Small intestine (tissue), 7 donors: Measurements from ENCODE around the gene FAF1. TPM values are rescaled to one million over a fixed set of nuclear protein-coding genes. Genes with fewer than 3 reads are reported as not detected.
"Not testable (repeated sequence)": the region's sequence is repeated elsewhere in the genome, so short reads cannot be mapped to it uniquely, and the experiment has no call there.

Experiments used
- DNase-seq, 2 donors: peaks; one replicate each; pipeline versions ENCODE4 v3.0.0 to v3.0.0-alpha.2; 2013
- FAIRE-seq: peaks from 2 replicates; lab custom pipeline; 2012; peaks lifted over from hg19 to GRCh38; lab: Jason Lieb, UNC
- H3K27ac ChIP-seq, 3 donors: one replicate each; pipeline ENCODE4 v1.5.1; 2013; ENCODE audit warnings: low read length in 2 of 3, mild to moderate bottlenecking in 2 of 3, control low read depth in 1 of 3, inconsistent platforms in 1 of 3, low read depth in 1 of 3, moderate library complexity in 1 of 3
- H3K27me3 ChIP-seq, 3 donors: one replicate each; pipeline ENCODE4 v1.6.1; 2013; ENCODE audit warnings: low read length in 3 of 3, inconsistent platforms in 1 of 3; ENCODE audit not compliant: control insufficient read depth in 3 of 3, insufficient read depth in 3 of 3
- H3K36me3 ChIP-seq, 3 donors: one replicate each; pipeline ENCODE4 v1.6.1; 2013; ENCODE audit warnings: low read length in 3 of 3, inconsistent platforms in 1 of 3, low read depth in 1 of 3, mild to moderate bottlenecking in 1 of 3, moderate library complexity in 1 of 3; ENCODE audit not compliant: control insufficient read depth in 3 of 3, insufficient read depth in 2 of 3
- H3K4me1 ChIP-seq, 3 donors: one replicate each; pipeline ENCODE4 v1.6.1; 2013; ENCODE audit warnings: low read length in 2 of 3, inconsistent platforms in 1 of 3, low read depth in 1 of 3, mild to moderate bottlenecking in 1 of 3, moderate library complexity in 1 of 3; ENCODE audit not compliant: control insufficient read depth in 3 of 3, insufficient read depth in 2 of 3
- H3K4me3 ChIP-seq, 3 donors: one replicate each; pipeline ENCODE4 v1.5.1; 2013; ENCODE audit warnings: low read length in 3 of 3, control low read depth in 1 of 3, inconsistent platforms in 1 of 3, low read depth in 1 of 3, mild to moderate bottlenecking in 1 of 3, moderate library complexity in 1 of 3
- H3K9me3 ChIP-seq, 2 donors: one replicate each; pipeline ENCODE4 v1.6.1; 2013; ENCODE audit warnings: low read depth in 1 of 2, low read length in 1 of 2; ENCODE audit not compliant: control insufficient read depth in 2 of 2, insufficient read depth in 1 of 2
- WGBS, 3 donors: extraction: QIAGEN DNeasy Blood & Tissue Kit; methylation state at CpG; one replicate each; pipeline ENCODE4 v1.1.7; 2013; 5-methylcytosine and 5-hydroxymethylcytosine counted together
- polyA plus RNA-seq, 4 donors: library from polyadenylated mRNA; stranded (reverse) in 3 of 4; unstranded in 1 of 4; fragments of 200-250 nt in 3 of 4; fragments of 120-200 nt in 1 of 4; gene quantifications; one replicate each; pipeline versions ENCODE4 v1.2.1 to v1.2.3, GENCODE V29; 2013
- donor health status: healthy with polysubstance abuse.
- donor health status: control.
- donor health status: control.
- donor health status: Bipolar disorder and iron deficiency.
- donor health status: healthy.

FAF1 gene
- polyA plus RNA-seq, 4 donors = 19.5 to 46.3 (median 32.5) TPM

DNA sequence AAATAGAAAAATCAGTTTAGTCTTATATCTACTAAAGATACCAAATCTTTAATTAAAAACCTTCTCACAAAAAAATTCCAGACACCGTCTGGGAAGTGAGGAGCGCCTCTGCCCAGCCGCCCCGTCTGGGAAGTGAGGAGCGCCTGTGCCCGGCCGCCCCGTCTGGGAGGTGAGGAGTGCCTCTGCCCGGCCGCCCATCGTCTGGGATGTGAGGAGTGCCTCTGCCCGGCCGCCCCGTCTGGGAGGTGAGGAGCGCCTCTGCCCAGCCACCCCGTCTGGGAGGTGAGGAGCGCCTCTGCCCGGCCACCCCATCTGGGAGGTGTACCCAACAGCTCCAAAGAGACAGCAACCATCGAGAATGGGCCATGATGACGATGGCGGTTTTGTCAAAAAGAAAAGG, 133.3 kb downstream of the FAF1 start:
- DNase-seq, H3K4me3 ChIP-seq, H3K27me3 ChIP-seq, FAIRE-seq, H3K27ac ChIP-seq, H3K36me3 ChIP-seq, H3K4me1 ChIP-seq: not testable (repeated sequence)
- 95 to 99% (median 98%) methylated on average over 18 to 21 of the region's 21 CpGs for WGBS, 3 donors
- H3K9me3 ChIP-seq = peaks cover 0 to 10% of the 10 kb centered on the region in 2 donors

DNA sequence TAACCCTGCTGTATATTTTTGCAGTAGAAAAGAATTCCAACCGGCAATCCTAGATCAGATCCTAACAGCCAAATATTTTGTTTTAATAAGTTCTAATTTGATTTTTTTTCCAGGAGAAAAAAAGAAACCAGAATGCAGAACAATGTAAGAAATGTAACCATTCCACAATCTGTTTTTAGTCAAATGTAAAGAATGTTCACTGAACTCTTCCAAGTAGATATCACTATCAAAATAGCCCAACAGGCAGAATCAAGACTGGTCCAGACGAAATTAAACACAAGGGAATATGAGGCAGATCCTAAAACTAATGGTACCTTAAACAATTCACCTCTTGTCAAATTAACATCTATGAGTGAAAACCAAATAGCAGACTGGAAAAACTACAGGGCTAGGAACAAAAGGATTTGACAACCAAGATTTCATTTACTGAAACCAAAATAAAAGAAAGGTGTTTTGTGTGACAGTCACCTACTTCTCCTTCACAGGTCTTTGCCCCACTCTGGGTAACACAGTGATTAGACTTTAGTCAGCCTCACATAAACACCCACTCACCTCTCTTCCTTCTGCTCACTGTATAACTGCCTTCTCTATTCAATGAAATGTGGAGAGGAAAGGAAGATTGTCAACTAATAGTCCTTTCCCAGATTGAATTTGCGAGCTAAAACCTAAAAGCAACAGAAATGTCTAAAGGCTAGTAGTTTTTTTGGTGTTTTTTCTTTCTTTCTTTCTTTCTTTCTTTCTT, 137.9 kb downstream of the FAF1 start:
- WGBS, 3 donors = 89 to 93% (median 91%) methylated on average over 3 of the region's 3 CpGs
- DNase-seq = peak; percentile 5 to 10
- no peaks in the 10 kb centered on the region for H3K36me3 ChIP-seq

DNA sequence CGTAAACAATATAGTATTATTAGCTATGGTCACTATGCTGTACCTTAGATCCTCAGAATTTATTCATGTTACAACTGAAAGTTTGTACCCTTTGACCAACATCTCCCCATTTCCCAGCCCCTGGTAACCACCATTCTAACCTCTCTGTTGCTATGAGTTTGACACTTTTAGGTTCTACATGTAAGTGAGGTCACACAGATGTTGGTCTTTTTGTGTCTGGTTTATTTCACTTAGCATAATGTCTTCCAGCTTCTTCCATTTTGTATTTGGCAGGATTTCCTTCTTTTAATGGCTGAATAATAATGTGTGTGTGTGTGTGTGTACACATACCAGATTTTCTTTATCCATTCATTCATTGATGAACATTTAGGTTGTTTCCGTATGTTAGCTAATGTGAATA, 139.5 kb downstream of the FAF1 start:
- H3K27me3 ChIP-seq = no peaks in the 10 kb centered on the region
- H3K4me3 ChIP-seq = no peak overlapping the region
- no peak overlapping the region for H3K27ac ChIP-seq
- H3K4me1 ChIP-seq = no peaks in the 10 kb centered on the region
- no peak for FAIRE-seq
- WGBS, 3 donors = 90 to 97% (median 94%) methylated on average over 2 of the region's 2 CpGs
- no peak for DNase-seq
- no peaks in the 10 kb centered on the region for H3K9me3 ChIP-seq
- H3K36me3 ChIP-seq = no peaks in the 10 kb centered on the region

More for the DNA sequence above, 137.9 kb downstream of the FAF1 start:
- H3K9me3 ChIP-seq = peaks cover 0 to 8% of the 10 kb centered on the region in 2 donors
- FAIRE-seq = no peak
- no peaks in the 10 kb centered on the region for H3K4me1 ChIP-seq
- H3K4me3 ChIP-seq = no peak overlapping the region
- H3K27me3 ChIP-seq = no peaks in the 10 kb centered on the region
- H3K27ac ChIP-seq = no peak overlapping the region

DNA sequence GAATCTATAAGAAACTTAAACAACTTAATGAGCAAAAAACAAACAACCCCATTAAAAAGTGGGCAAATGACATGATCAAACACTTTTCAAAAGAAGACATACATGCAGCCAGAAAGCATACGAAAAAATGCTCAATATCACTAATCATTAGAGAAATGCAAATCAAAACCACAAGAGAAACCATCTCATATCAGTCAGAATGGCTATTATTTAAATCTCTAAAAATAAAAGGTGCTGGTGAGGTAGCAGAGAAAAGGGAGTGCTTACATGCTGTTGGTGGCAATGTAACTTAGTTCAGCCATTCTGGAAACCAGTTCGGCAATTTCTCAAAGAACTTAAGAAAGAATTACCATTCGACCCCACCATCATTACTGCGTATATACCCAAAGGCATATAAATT, 147.7 kb downstream of the FAF1 start:
- no peaks in the 10 kb centered on the region for H3K4me1 ChIP-seq

DNA sequence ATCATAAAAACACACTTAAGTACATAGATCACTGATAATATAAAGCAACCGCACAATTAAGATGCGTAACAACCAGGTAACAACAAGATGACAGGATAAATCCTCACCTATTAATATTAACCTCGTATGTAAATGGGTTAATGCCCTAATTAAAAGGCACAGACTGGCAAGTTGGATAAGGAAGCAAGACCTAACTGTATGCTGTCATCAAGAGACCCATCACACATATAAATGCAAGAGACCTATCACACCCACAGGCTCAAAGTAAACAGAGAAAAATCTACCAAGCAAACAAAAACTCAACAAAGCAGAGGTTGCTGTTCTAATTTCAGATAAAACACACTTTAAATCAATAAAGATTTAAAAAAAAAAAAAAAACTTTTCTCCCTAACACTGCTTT, 151.8 kb downstream of the FAF1 start:
- Histone ChIP-seq H3K4me3 (no peak overlapping the region), H3K36me3 (peaks cover 0 to 6% (median 0%) of the 10 kb centered on the region in 3 donors), H3K27me3 (no peaks in the 10 kb centered on the region), H3K27ac (no peak overlapping the region), H3K4me1 (no peaks in the 10 kb centered on the region), H3K9me3 (peaks cover 0 to 11% of the 10 kb centered on the region in 2 donors)
- no peak for DNase-seq
- 95% methylated on average over 3 of the region's 3 CpGs for WGBS, 3 donors
- FAIRE-seq = no peak

More for the DNA sequence above, 147.7 kb downstream of the FAF1 start:
- Histone ChIP-seq H3K4me3 (no peak overlapping the region), H3K27me3 (no peaks in the 10 kb centered on the region), H3K9me3 (peaks cover 0 to 11% of the 10 kb centered on the region in 2 donors), H3K27ac (no peak overlapping the region), H3K36me3 (peaks cover 0 to 3% (median 0%) of the 10 kb centered on the region in 3 donors)
- DNase-seq (no peak), FAIRE-seq (no peak)
- WGBS, 3 donors = 91 to 95% (median 93%) methylated on average over 4 of the region's 4 CpGs

DNA sequence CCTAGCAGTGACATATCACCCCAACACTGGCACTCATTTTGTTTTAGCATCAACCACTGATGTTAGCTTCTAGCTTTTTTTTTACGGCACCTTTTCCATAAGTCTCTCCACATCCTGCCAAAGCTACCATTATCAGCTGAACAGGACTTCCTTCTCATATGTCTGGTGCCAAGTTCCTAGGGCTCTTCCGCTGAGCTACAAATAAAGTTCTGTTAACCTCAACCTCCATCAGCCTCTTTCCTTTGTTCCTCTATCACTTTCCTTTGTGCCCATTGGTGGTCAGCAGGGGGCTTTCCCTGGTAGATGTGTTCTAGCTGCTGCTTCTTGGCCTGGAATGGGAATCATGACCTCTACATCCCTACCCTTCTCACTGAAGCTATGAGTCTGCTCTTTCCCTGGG, 163.8 kb downstream of the FAF1 start:
- Histone ChIP-seq H3K27ac (no peak overlapping the region), H3K4me3 (no peak overlapping the region), H3K27me3 (no peaks in the 10 kb centered on the region), H3K36me3 (no peaks in the 10 kb centered on the region), H3K4me1 (no peaks in the 10 kb centered on the region), H3K9me3 (no peaks in the 10 kb centered on the region)
- no peak for DNase-seq
- no peak for FAIRE-seq
- WGBS, 3 donors = 88 to 98% (median 91%) methylated on average over 2 of the region's 2 CpGs

DNA sequence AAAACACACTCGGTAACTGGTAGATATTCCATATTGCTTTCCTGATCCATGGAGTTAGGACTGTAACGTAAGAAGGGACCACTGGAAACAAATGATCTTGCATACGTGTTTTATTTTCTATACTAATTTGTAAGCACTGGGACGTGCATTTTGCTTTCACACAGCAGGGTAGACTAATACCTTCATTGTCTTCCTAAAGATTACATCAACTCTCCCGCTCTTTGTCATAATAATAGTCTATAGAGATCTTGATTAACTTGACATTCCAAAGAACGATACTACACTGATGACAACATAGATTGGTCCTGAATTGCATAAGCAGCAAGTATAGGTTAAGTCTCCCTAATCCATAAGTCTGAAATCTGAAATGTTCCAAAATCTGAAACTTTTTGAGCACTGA, 166.5 kb downstream of the FAF1 start:
- H3K36me3 ChIP-seq = no peaks in the 10 kb centered on the region
- no peak overlapping the region for H3K27ac ChIP-seq
- DNase-seq (no peak), FAIRE-seq (no peak)
- H3K27me3 ChIP-seq = no peaks in the 10 kb centered on the region
- H3K4me1 ChIP-seq = no peaks in the 10 kb centered on the region
- H3K9me3 ChIP-seq = no peaks in the 10 kb centered on the region
- H3K4me3 ChIP-seq = no peak overlapping the region
- 95 to 97% (median 96%) methylated on average over 6 of the region's 6 CpGs for WGBS, 3 donors

DNA sequence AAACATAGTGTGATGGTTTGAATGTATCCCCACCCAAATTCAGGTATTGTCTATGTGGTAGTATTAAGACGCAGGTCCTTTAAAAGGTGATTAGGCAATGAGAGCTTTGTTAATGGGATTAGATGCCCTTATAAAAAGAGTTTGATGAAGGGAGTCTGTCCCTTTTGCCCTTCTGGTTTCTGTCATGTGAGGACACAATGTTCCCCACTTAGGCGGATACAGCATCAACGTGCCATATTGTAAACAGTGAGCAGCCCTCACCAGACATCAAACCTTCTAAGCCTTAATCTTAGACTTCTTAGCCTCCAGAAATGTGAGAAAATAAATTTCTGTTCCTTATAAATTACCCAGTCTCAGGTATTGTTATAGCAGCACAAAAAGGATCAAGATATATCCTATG, 172.8 kb downstream of the FAF1 start:
- WGBS, 3 donors = 87 to 99% (median 97%) methylated on average over 3 of the region's 3 CpGs
- FAIRE-seq (no peak), DNase-seq (no peak)
- no peaks in the 10 kb centered on the region for H3K27me3 ChIP-seq
- H3K4me3 ChIP-seq = no peak overlapping the region
- H3K4me1 ChIP-seq = no peaks in the 10 kb centered on the region
- no peak overlapping the region for H3K27ac ChIP-seq
- H3K36me3 ChIP-seq = peaks cover 0 to 2% (median 2%) of the 10 kb centered on the region in 3 donors
- H3K9me3 ChIP-seq = no peaks in the 10 kb centered on the region
